ENCODE measurements around the gene USP44.

DNA sequence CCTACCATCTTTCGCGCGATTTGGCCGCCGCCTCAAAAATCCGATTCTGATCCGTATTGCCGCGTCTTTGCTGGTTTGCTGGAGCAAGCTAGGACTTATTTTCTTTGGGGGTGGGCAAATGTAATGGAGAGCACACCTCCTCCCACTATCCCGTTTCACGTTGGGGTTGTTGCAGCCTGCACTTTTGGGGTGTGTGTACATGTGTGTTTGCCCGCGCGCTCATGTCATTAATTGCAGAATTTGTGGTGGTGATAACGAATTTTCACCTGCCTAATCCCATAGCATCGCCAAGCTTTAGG lies 76.7 kb downstream of the USP44 start:
- TF ChIP-seq, protein P1, sequence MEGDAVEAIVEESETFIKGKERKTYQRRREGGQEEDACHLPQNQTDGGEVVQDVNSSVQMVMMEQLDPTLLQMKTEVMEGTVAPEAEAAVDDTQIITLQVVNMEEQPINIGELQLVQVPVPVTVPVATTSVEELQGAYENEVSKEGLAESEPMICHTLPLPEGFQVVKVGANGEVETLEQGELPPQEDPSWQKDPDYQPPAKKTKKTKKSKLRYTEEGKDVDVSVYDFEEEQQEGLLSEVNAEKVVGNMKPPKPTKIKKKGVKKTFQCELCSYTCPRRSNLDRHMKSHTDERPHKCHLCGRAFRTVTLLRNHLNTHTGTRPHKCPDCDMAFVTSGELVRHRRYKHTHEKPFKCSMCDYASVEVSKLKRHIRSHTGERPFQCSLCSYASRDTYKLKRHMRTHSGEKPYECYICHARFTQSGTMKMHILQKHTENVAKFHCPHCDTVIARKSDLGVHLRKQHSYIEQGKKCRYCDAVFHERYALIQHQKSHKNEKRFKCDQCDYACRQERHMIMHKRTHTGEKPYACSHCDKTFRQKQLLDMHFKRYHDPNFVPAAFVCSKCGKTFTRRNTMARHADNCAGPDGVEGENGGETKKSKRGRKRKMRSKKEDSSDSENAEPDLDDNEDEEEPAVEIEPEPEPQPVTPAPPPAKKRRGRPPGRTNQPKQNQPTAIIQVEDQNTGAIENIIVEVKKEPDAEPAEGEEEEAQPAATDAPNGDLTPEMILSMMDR (IDR thresholded peaks at IDR 0.05; ENCODE audit: extremely low read depth in 1 of 2, insufficient read depth in 1 of 2, low read depth in 1 of 2, low read length in 2 of 2), result no peak
- TF ChIP-seq EZH2 (IDR thresholded peaks at IDR 0.05; ENCODE audit: borderline replicate concordance, low read depth, low read length, severe bottlenecking) (no peak), JUN (IDR thresholded peaks at IDR 0.05; ENCODE audit: borderline replicate concordance, insufficient read depth, insufficient read length, low read depth) (no peak), POLR2A (IDR thresholded peaks at IDR 0.05; ENCODE audit: low read depth, low read length) (no peak), POLR2AphosphoS5 (IDR thresholded peaks at IDR 0.05; ENCODE audit: insufficient read depth, low read depth, low read length) (no peak), MYC (IDR thresholded peaks at IDR 0.05; ENCODE audit: low read depth, low read length) (no peak)

Data from endothelial cell of umbilical vein (primary cell).